H1 (cell line): Measurements from ENCODE around the gene SEMA6A.

ENCODE experiments used
- BCL11A ChIP-seq, 2 experiments: IDR thresholded peaks; one replicate each; pipeline ENCODE4 v1.6.1; 2011; ENCODE audit warnings: low read depth in 2 of 2, low read length in 2 of 2, mild to moderate bottlenecking in 2 of 2
- CREB1 ChIP-seq: IDR thresholded peaks from 2 replicates; pipeline ENCODE4 v1.6.1; 2012; ENCODE audit warnings: inconsistent platforms
- POLR2AphosphoS5 ChIP-seq: IDR thresholded peaks from 2 replicates; pipeline ENCODE4 v1.6.1; 2011; ENCODE audit warnings: low read depth, low read length
- TF ChIP-seq, protein P1 (sequence below), 3 experiments: IDR thresholded peaks; 1 replicate in 2 of 3; 2 replicates in 1 of 3; pipeline versions ENCODE4 v1.5.1 to v1.6.1; 2011; ENCODE audit warnings: low read length in 3 of 3, mild to moderate bottlenecking in 3 of 3, inconsistent platforms in 2 of 3, low read depth in 1 of 3, moderate library complexity in 1 of 3; ENCODE audit not compliant: insufficient read depth in 1 of 3; ENCODE audit errors: control extremely low read depth in 1 of 3

DNA sequence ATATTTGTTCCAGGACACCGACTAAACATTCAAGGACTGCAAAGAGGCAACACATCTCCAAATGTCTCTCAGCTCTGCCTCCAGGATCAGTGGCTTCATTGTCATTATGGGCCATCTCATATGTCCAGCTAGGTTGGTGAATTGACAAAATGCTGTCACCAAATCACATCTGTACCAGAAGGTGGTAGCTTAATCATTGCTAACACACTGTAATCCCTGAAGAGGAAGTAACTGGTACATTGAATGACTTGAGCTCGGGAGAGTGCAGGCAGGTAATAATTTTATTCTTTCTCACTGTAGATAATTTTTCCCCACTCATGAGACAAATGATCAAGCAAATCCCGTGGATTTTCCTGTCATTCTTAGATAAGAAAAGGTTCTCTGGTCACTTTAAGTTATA is 169.8 kb downstream of the SEMA6A start:
- TF ChIP-seq POLR2AphosphoS5 (no peak), BCL11A (IDR thresholded peaks at IDR 0.05; ENCODE audit: low read depth in 2 of 2, low read length in 2 of 2) (no peak), CREB1 (no peak)
- TF ChIP-seq, protein P1, sequence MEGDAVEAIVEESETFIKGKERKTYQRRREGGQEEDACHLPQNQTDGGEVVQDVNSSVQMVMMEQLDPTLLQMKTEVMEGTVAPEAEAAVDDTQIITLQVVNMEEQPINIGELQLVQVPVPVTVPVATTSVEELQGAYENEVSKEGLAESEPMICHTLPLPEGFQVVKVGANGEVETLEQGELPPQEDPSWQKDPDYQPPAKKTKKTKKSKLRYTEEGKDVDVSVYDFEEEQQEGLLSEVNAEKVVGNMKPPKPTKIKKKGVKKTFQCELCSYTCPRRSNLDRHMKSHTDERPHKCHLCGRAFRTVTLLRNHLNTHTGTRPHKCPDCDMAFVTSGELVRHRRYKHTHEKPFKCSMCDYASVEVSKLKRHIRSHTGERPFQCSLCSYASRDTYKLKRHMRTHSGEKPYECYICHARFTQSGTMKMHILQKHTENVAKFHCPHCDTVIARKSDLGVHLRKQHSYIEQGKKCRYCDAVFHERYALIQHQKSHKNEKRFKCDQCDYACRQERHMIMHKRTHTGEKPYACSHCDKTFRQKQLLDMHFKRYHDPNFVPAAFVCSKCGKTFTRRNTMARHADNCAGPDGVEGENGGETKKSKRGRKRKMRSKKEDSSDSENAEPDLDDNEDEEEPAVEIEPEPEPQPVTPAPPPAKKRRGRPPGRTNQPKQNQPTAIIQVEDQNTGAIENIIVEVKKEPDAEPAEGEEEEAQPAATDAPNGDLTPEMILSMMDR (IDR thresholded peaks at IDR 0.05; ENCODE audit: control extremely low read depth in 1 of 3, insufficient read depth in 1 of 3, low read depth in 1 of 3, low read length in 3 of 3): no peak
